Vagina (tissue), 2 donors: Measurements from ENCODE around the gene ENTPD5.

ENCODE experiments used
- POLR2A ChIP-seq, 2 donors: fragments of 450-650 bp; IDR thresholded peaks; one replicate each; pipeline ENCODE4 v1.6.1; 2017; ENCODE audit warnings: antibody characterized with exemption in 2 of 2, mild to moderate bottlenecking in 2 of 2, moderate library complexity in 2 of 2
- TF ChIP-seq, protein P1 (sequence below), 3 experiments: fragments of 450-650 bp in 2 of 3; fragments of 200-600 bp in 1 of 3; sonication (generic) in 1 of 3; IDR thresholded peaks; one replicate each; pipeline ENCODE4 v1.5.1; 2017 to 2019; ENCODE audit warnings: antibody characterized with exemption in 3 of 3, mild to moderate bottlenecking in 2 of 3, moderate library complexity in 2 of 3

DNA sequence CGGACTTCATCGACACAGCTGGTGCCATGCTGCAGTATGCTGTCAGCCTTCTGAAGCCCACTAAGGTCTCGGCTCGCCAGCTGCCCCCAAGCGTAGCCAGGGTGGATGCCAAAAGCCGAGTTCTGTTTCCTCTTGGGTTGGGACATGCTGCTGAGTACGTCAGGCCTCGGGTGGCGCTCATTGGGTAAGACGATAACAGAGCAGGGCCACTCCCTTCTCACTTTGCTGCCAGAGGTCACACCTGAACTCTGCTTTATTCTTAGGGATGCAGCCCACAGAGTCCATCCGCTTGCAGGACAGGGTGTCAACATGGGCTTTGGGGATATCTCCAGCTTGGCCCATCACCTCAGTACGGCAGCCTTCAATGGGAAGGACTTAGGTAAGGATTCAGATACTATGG is 57.9 kb downstream of the ENTPD5 start:
- TF ChIP-seq POLR2A (IDR thresholded peaks at IDR 0.05), result no peak
- TF ChIP-seq, protein P1, sequence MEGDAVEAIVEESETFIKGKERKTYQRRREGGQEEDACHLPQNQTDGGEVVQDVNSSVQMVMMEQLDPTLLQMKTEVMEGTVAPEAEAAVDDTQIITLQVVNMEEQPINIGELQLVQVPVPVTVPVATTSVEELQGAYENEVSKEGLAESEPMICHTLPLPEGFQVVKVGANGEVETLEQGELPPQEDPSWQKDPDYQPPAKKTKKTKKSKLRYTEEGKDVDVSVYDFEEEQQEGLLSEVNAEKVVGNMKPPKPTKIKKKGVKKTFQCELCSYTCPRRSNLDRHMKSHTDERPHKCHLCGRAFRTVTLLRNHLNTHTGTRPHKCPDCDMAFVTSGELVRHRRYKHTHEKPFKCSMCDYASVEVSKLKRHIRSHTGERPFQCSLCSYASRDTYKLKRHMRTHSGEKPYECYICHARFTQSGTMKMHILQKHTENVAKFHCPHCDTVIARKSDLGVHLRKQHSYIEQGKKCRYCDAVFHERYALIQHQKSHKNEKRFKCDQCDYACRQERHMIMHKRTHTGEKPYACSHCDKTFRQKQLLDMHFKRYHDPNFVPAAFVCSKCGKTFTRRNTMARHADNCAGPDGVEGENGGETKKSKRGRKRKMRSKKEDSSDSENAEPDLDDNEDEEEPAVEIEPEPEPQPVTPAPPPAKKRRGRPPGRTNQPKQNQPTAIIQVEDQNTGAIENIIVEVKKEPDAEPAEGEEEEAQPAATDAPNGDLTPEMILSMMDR (IDR thresholded peaks at IDR 0.05), result no peak
